Ovary (tissue), 9 donors: ENCODE results near the gene YIPF2. TPM values are rescaled to one million over a fixed set of nuclear protein-coding genes. Genes with fewer than 3 reads are reported as not detected.

Experiments
- DNase-seq, 5 donors: peaks; one replicate each; pipeline ENCODE4 v3.0.0-alpha.2; 2019 to 2020
- H3K27ac ChIP-seq, 2 donors: fragments of 200-600 bp; one replicate each; pipeline versions ENCODE4 v1.5.1 to v1.8.0; 2019 to 2022
- H3K27me3 ChIP-seq: fragments of 200-600 bp; one replicate; pipeline ENCODE4 v1.8.0; 2022
- H3K36me3 ChIP-seq: fragments of 200-600 bp; sonication (generic); one replicate; pipeline ENCODE4 v1.5.1; 2019
- H3K4me1 ChIP-seq: one replicate; pipeline ENCODE4 v1.8.1; 2013; ENCODE audit warnings: mild to moderate bottlenecking, moderate library complexity; ENCODE audit not compliant: insufficient read depth
- H3K4me3 ChIP-seq: fragments of 200-600 bp; sonication (generic); one replicate; pipeline ENCODE4 v1.5.1; 2017
- H3K9me3 ChIP-seq, 2 donors: fragments of 200-600 bp in 1 of 2; sonication (generic) in 1 of 2; one replicate each; pipeline versions ENCODE4 v1.5.1 to v1.8.1; 2013 to 2019; ENCODE audit warnings: mild to moderate bottlenecking in 1 of 2, moderate library complexity in 1 of 2
- CTCF ChIP-seq, 3 donors: fragments of 450-650 bp in 2 of 3; fragments of 200-600 bp in 1 of 3; IDR thresholded peaks; one replicate each; pipeline versions ENCODE4 v1.5.1 to v1.8.0; 2016 to 2022; ENCODE audit warnings: antibody characterized with exemption in 3 of 3, mild to moderate bottlenecking in 1 of 3
- EP300 ChIP-seq: sonication (generic); formaldehyde crosslinking; IDR thresholded peaks from one replicate; pipeline ENCODE4 v1.6.1; 2017; ENCODE audit warnings: antibody characterized with exemption
- POLR2A ChIP-seq: fragments of 450-650 bp; IDR thresholded peaks from one replicate; pipeline ENCODE4 v1.6.1; 2017; ENCODE audit warnings: antibody characterized with exemption, mild to moderate bottlenecking, moderate library complexity
- WGBS, 3 donors: extraction: QIAGEN DNeasy Blood & Tissue Kit in 1 of 3; methylation state at CpG; one replicate each; pipeline versions ENCODE4 v1.1.5 to v1.1.7; 2013 to 2017; 5-methylcytosine and 5-hydroxymethylcytosine counted together
- intact Hi-C, 4 donors: fragments of 100-400 bp; cut with DNase I; formaldehyde crosslinking; loops; one replicate each; pipeline versions ENCODE4 v1.11.0 to v1.15.1; 2022 to 2023
- polyA plus RNA-seq, 2 donors: library from polyadenylated mRNA; stranded (reverse); fragments of 200-250 nt in 1 of 2; fragments of 350-450 nt in 1 of 2; fragmentation: Illumina TruSeq in 1 of 2; extraction: RNeasy Lipid Tissue Mini Kit (QIAGEN cat#74804) in 1 of 2; gene quantifications; one replicate each; pipeline ENCODE4 v1.2.3, GENCODE V29; 2013 to 2014
- total RNA-seq, 7 donors: library from RNA; depleted of rRNA in 2 of 7; stranded (reverse); fragments of >200 nt in 2 of 7; fragmentation: NEBNext Ultra II Directional in 3 of 7; extraction: Animal tissue kit (Norgen Biotek cat#: 25700) in 3 of 7; gene quantifications; one replicate each; pipeline versions ENCODE4 v1.1.0 to v1.2.4, GENCODE V29; 2016 to 2023
- donor health status: DM: no; HTN: no; CAD: no; lungs with moderate emphysema.
- donor health status: DM: no; HTN: no; CAD: no.
- donor health status: Bipolar disorder and iron deficiency.
- donor health status: DM: yes; HTN: yes; CAD: no.
- donor health status: DM: no; HTN: no; CAD: no.
- donor health status: DM: yes; HTN: yes; CAD: no.

The YIPF2 gene
- total and polyA plus RNA-seq, 9 donors = 10.3 to 66.4 (median 45.7) TPM

- peaks cover 6% of the 10 kb centered on the region for H3K4me1 ChIP-seq
- no peak overlapping the region for H3K4me3 ChIP-seq
- no peaks in the 10 kb centered on the region for H3K27me3 ChIP-seq
- no peak overlapping the region for H3K27ac ChIP-seq
- intact Hi-C loops = no loop called here
- H3K9me3 ChIP-seq = no peaks in the 10 kb centered on the region
- 78 to 79% (median 78%) methylated on average over 6 of the region's 6 CpGs for WGBS, 3 donors
- no peak for DNase-seq
- no peaks in the 10 kb centered on the region for H3K36me3 ChIP-seq
- TF ChIP-seq POLR2A (no peak), EP300 (no peak), CTCF (IDR thresholded peaks at IDR 0.05) (no peak)
Observed at GRCh38 chr19:10965398-10965797, 37.0 kb upstream of the YIPF2 start.

DNA sequence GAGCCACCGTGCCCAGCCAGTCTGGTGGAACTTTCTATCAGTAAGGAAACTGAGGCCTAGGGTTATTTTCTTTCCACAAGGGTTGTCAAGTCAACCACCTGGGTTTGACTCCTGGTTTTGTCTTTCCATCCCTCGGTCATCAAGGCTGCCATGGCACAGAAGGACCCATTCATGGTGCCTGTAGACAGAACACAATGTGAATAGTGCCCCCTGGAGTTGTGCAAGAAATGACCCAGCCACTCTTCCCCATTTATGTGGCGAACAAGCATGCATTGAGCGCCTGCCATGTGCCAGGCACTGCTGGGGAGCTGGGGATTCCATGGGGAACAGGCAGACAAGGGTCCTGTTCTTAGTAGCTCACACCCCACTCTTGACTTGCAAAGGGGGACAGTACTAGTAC is 36.5 kb upstream of the YIPF2 start:
- Histone ChIP-seq H3K4me1 (peaks cover 6% of the 10 kb centered on the region), H3K4me3 (no peak overlapping the region), H3K27me3 (no peaks in the 10 kb centered on the region), H3K27ac (no peak overlapping the region), H3K9me3 (no peaks in the 10 kb centered on the region), H3K36me3 (no peaks in the 10 kb centered on the region)
- DNase-seq = no peak
- intact Hi-C loops = no loop called here
- 95 to 98% (median 97%) methylated on average over 4 of the region's 4 CpGs for WGBS, 3 donors
- no peak for TF ChIP-seq POLR2A
- no peak for TF ChIP-seq EP300
- TF ChIP-seq CTCF (IDR thresholded peaks at IDR 0.05) = no peak

GRCh38 chr19:10963865-10964264 is 35.4 kb upstream of the YIPF2 start:
- Histone ChIP-seq H3K27ac (no peak overlapping the region), H3K36me3 (no peaks in the 10 kb centered on the region), H3K9me3 (no peaks in the 10 kb centered on the region), H3K4me3 (no peak overlapping the region), H3K27me3 (no peaks in the 10 kb centered on the region), H3K4me1 (peaks cover 6% of the 10 kb centered on the region)
- intact Hi-C loops = no loop called here
- TF ChIP-seq EP300 = no peak
- TF ChIP-seq POLR2A = no peak
- no peak for TF ChIP-seq CTCF (IDR thresholded peaks at IDR 0.05)
- 70 to 74% (median 72%) methylated on average over 4 of the region's 4 CpGs for WGBS, 3 donors
- DNase-seq = no peak

DNA sequence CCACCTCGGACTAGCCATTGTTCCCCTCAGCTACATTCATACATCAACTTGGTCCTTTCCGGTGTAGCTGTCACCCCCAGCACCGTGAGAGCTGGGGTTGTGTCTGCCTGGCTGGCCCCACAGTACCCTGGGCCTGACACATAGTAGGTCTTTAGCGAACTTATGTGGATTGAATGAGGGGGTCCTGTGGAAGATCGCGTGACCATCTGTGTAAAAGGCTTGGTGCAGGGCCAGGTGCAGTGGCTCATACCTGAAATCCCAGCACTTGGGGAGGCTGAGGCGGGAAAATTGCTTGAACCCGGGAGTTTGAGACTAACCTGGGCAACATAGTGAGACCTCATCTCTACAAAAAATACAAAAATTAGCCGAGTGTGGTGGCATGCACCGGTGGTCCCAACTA is 34.4 kb upstream of the YIPF2 start:
- no peaks in the 10 kb centered on the region for H3K9me3 ChIP-seq
- WGBS, 3 donors = 77 to 80% (median 78%) methylated on average over 10 of the region's 10 CpGs
- H3K27ac ChIP-seq = no peak overlapping the region
- H3K4me3 ChIP-seq = no peak overlapping the region
- H3K36me3 ChIP-seq = no peaks in the 10 kb centered on the region
- no peak for DNase-seq
- intact Hi-C loops = no loop called here
- H3K4me1 ChIP-seq = peaks cover 6% of the 10 kb centered on the region
- TF ChIP-seq CTCF (IDR thresholded peaks at IDR 0.05) (no peak), EP300 (no peak), POLR2A (no peak)
- no peaks in the 10 kb centered on the region for H3K27me3 ChIP-seq
